ENCODE data around the gene MYLK2.

- TF ChIP-seq POLR2A (IDR thresholded peaks at IDR 0.05) (no peak), CTCF (IDR thresholded peaks at IDR 0.05) (no peak)
These were observed 1.7 kb upstream of the MYLK2 start for GRCh38 chr20:31817461-31817860.

Data from lower leg skin (tissue), 3 donors.